Renal pelvis (tissue), 4 donors: ENCODE results near the gene GLOD5. TPM values are rescaled to one million over a fixed set of nuclear protein-coding genes. Genes with fewer than 3 reads are reported as not detected.
"Not testable (repeated sequence)": the region's sequence is repeated elsewhere in the genome, so short reads cannot be mapped to it uniquely, and the experiment has no call there.

Experiments
- DNase-seq: peaks from one replicate; pipeline ENCODE4 v3.0.0-alpha.2; 2013
- polyA plus RNA-seq, 3 donors: library from polyadenylated mRNA; unstranded; fragments of 120-200 nt; gene quantifications; one replicate each; pipeline ENCODE4 v1.2.1, GENCODE V29; 2013; ENCODE audit not compliant: insufficient read length in 3 of 3

GLOD5 gene
- polyA plus RNA-seq, 3 donors = 0.79 to 1.4 (median 1.2) TPM

GRCh38 chrX:48791063-48791820 is 29.7 kb downstream of the GLOD5 start:
- no peak for DNase-seq

GRCh38 chrX:48792219-48792618 is 30.7 kb downstream of the GLOD5 start:
- no peak for DNase-seq

GRCh38 chrX:48793935-48794334 is 32.4 kb downstream of the GLOD5 start:
- no peak for DNase-seq

- DNase-seq = no peak
These were observed 32.9 kb downstream of the GLOD5 start for GRCh38 chrX:48794340-48794910.

GRCh38 chrX:48794911-48795515 is 33.5 kb downstream of the GLOD5 start:
- DNase-seq = no peak

GRCh38 chrX:48798318-48798717 is 36.8 kb downstream of the GLOD5 start:
- DNase-seq = no peak

- no peak for DNase-seq
These were observed 39.2 kb downstream of the GLOD5 start for GRCh38 chrX:48800574-48801279.

GRCh38 chrX:48801280-48802088 is 39.9 kb downstream of the GLOD5 start, which contains the start of gene HDAC6:
Gene HDAC6, plus strand, starts transcription at chrX:48802067. Its CDS starts 626 bp downstream, at chrX:48802693.
- DNase-seq = peak; percentile 97

GRCh38 chrX:48802089-48802904 is 40.8 kb downstream of the GLOD5 start:
- DNase-seq = peak; percentile 83

GRCh38 chrX:48802905-48803200 is 41.3 kb downstream of the GLOD5 start:
- no peak for DNase-seq

- DNase-seq = no peak
These were observed 44.5 kb downstream of the GLOD5 start for GRCh38 chrX:48806081-48806480.

- no peak for DNase-seq
These were observed 52.1 kb downstream of the GLOD5 start for GRCh38 chrX:48813644-48814043.

GRCh38 chrX:48814722-48815121 is 53.2 kb downstream of the GLOD5 start:
- no peak for DNase-seq

GRCh38 chrX:48815266-48815665 is 53.7 kb downstream of the GLOD5 start:
- no peak for DNase-seq

GRCh38 chrX:48816014-48816810 is 54.7 kb downstream of the GLOD5 start:
- DNase-seq = no peak

- no peak for DNase-seq
These were observed 56.6 kb downstream of the GLOD5 start for GRCh38 chrX:48818098-48818497.

- no peak for DNase-seq
These were observed 57.3 kb downstream of the GLOD5 start for GRCh38 chrX:48818866-48819265.

GRCh38 chrX:48819394-48819793 is 57.8 kb downstream of the GLOD5 start:
- not testable (repeated sequence) for DNase-seq

- no peak for DNase-seq
These were observed 61.5 kb downstream of the GLOD5 start for GRCh38 chrX:48823053-48823452.
